OCI-LY7 (cell line): ENCODE data around the gene TRIM8.

Source experiments
- CTCF ChIP-seq: fragments of 200-600 bp; sonication (generic); conservative IDR thresholded peaks from 2 replicates; pipeline ENCODE4 v1.5.1; 2014; ENCODE audit warnings: mild to moderate bottlenecking, antibody characterized with exemption, low read length, moderate library complexity, mixed read lengths
- EZH2phosphoT487 ChIP-seq: fragments of 200-600 bp; sonication (generic); IDR thresholded peaks from 2 replicates; pipeline ENCODE4 v1.6.1; 2018; ENCODE audit warnings: low read depth, borderline replicate concordance, mild to moderate bottlenecking, mixed run types, antibody characterized with exemption, low read length, moderate library complexity, mixed read lengths

- TF ChIP-seq CTCF (0 out of 2 replicates have a peak, but pooled peaks have one; percentile 25), EZH2phosphoT487 (no peak)
These were observed 35.8 kb upstream of the TRIM8 start for GRCh38 chr10:102608487-102608886.
